ENCODE results near the gene LAMA2. TPM values are rescaled to one million over a fixed set of nuclear protein-coding genes. Genes with fewer than 3 reads are reported as not detected.

Gene LAMA2
- polyA plus RNA-seq, 1 of the 3 experiments (the other 2 are of a cell fraction) = 0.92 TPM

DNA sequence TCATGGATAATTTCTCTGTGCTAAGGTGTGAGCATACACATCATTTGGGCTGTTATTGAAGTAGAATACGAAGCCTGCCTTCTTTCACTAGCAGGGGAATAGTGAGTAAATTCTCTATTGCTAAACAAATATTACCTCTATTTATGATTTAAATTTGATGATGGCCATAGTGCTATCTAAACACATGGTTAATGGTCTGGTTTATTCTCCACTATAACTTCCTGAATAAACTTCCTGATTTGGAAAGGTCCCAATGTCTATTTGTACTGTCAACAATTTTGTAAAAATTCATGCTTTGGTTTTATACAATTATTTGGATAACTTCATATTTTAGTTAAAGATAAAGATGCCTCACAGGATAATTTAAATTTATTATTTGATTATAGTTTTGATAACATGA is 426.2 kb downstream of the LAMA2 start:
- ChIA-PET CTCF (no interaction called here), POLR2A (no interaction called here)
- Histone ChIP-seq H3F3A (replicated peaks; ENCODE audit: insufficient read depth) (no peaks in the 10 kb centered on the region), H3K27ac (ENCODE audit: low read depth in 2 of 2, low read length in 1 of 2) (no peak overlapping the region), H3K27me3 (ENCODE audit: insufficient read depth) (no peaks in the 10 kb centered on the region; the same call in 1 of the 2 replicates), H4K20me1 (ENCODE audit: insufficient read depth) (no peaks in the 10 kb centered on the region), H2AFZ (ENCODE audit: low read depth) (no peak overlapping the region), H3K36me3 (replicated peaks in 1 of 2; ENCODE audit: control insufficient read depth in 1 of 2, insufficient read depth in 2 of 2, low read length in 1 of 2) (no peaks in the 10 kb centered on the region), H3K4me3 (ENCODE audit: low read depth in 2 of 2, low read length in 1 of 2) (no peak overlapping the region), H3K9ac (no peak overlapping the region), H3K9me2 (no peaks in the 10 kb centered on the region), H3K79me2 (ENCODE audit: insufficient read depth) (no peaks in the 10 kb centered on the region), H3K9me3 (no peaks in the 10 kb centered on the region), H3K4me1 (ENCODE audit: control insufficient read depth in 1 of 2, insufficient read depth in 2 of 2, low read depth in 1 of 2, low read length in 1 of 2) (no peaks in the 10 kb centered on the region; a peak in 1 of 4 replicates), H3K4me2 (no peak overlapping the region)
- DNase-seq = no peak
- no peak for TF ChIP-seq CHD2 (IDR thresholded peaks at IDR 0.05; ENCODE audit: low read length, partially characterized antibody)
- TF ChIP-seq GATA2 (CRISPR knock-in tag; IDR thresholded peaks at IDR 0.05) = no peak
- TF ChIP-seq MXI1 (IDR thresholded peaks at IDR 0.05; ENCODE audit: low read depth, low read length) = no peak
- TF ChIP-seq NFIC (IDR thresholded peaks at IDR 0.05; ENCODE audit: borderline replicate concordance) = no peak
- TF ChIP-seq GABPA (IDR thresholded peaks at IDR 0.05; ENCODE audit: low read depth) = no peak
- TF ChIP-seq RFX5 (IDR thresholded peaks at IDR 0.05; ENCODE audit: low read length) = no peak
- TF ChIP-seq SMC3 (IDR thresholded peaks at IDR 0.05; ENCODE audit: low read depth, low read length) = no peak
- no peak for TF ChIP-seq RXRA (IDR thresholded peaks at IDR 0.05; ENCODE audit: borderline replicate concordance, low read depth)
- TF ChIP-seq FOXJ3 (CRISPR knock-in tag; IDR thresholded peaks at IDR 0.05) = no peak
- TF ChIP-seq SIN3A (IDR thresholded peaks at IDR 0.05; ENCODE audit: borderline replicate concordance, low read depth, low read length) = no peak
- no peak for TF ChIP-seq TEAD4 (IDR thresholded peaks at IDR 0.05; ENCODE audit: borderline replicate concordance, insufficient read depth)
- no peak for TF ChIP-seq JUND (IDR thresholded peaks at IDR 0.05)
- TF ChIP-seq REST (IDR thresholded peaks at IDR 0.05; ENCODE audit: low read depth, low read length) = no peak
- no peak for TF ChIP-seq FOSL2 (IDR thresholded peaks at IDR 0.05; ENCODE audit: borderline replicate concordance, low read depth)
- 11% methylated on average over 1 of the region's 1 CpG for WGBS (ENCODE audit: low lambda C conversion rate)

DNA sequence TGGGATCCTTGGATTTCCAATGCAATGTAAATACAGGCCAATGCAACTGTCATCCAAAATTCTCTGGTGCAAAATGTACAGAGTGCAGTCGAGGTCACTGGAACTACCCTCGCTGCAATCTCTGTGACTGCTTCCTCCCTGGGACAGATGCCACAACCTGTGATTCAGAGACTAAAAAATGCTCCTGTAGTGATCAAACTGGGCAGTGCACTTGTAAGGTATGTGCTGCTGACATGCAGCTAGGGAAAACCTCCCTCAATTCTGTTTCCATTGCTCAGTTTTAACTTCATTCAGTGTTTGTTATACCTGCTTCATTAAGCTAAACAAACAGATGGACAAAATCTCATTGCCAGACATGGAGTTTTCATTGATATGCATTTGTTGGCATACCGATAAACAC is 429.9 kb downstream of the LAMA2 start:
- no peak overlapping the region for H2AFZ ChIP-seq (ENCODE audit: low read depth)
- CTCF ChIA-PET = no interaction called here
- H3K27ac ChIP-seq (ENCODE audit: low read depth in 2 of 2, low read length in 1 of 2) = no peak overlapping the region
- no peaks in the 10 kb centered on the region; the same call in 1 of the 2 replicates for H3K27me3 ChIP-seq (ENCODE audit: insufficient read depth)
- H3K4me3 ChIP-seq (ENCODE audit: low read depth in 2 of 2, low read length in 1 of 2) = no peak overlapping the region
- no peaks in the 10 kb centered on the region; a peak in 1 of 4 replicates for H3K4me1 ChIP-seq (ENCODE audit: control insufficient read depth in 1 of 2, insufficient read depth in 2 of 2, low read depth in 1 of 2, low read length in 1 of 2)
- WGBS (ENCODE audit: low lambda C conversion rate) = 34% methylated on average over 2 of the region's 3 CpGs
- no peaks in the 10 kb centered on the region for H3K36me3 ChIP-seq (replicated peaks in 1 of 2; ENCODE audit: control insufficient read depth in 1 of 2, insufficient read depth in 2 of 2, low read length in 1 of 2)
- no peak for DNase-seq
- H3K79me2 ChIP-seq (ENCODE audit: insufficient read depth) = no peaks in the 10 kb centered on the region
- no peaks in the 10 kb centered on the region for H3K9me3 ChIP-seq
- no peak overlapping the region for H3K4me2 ChIP-seq
- no peaks in the 10 kb centered on the region for H4K20me1 ChIP-seq (ENCODE audit: insufficient read depth)
- no peak overlapping the region for H3K9ac ChIP-seq
- POLR2A ChIA-PET = no interaction called here
- no peaks in the 10 kb centered on the region for H3K9me2 ChIP-seq
- TF ChIP-seq SIN3A (IDR thresholded peaks at IDR 0.05; ENCODE audit: borderline replicate concordance, low read depth, low read length) (no peak), ELF1 (IDR thresholded peaks at IDR 0.05) (no peak), GATA2 (CRISPR knock-in tag; IDR thresholded peaks at IDR 0.05) (no peak), TCF12 (IDR thresholded peaks at IDR 0.05) (0 out of 2 replicates have a peak, but pooled peaks have one; percentile 29), USF2 (IDR thresholded peaks at IDR 0.05; ENCODE audit: borderline replicate concordance, low read depth, low read length) (no peak), JUND (IDR thresholded peaks at IDR 0.05) (no peak), MAX (IDR thresholded peaks at IDR 0.05; ENCODE audit: low read depth) (no peak), MXI1 (IDR thresholded peaks at IDR 0.05; ENCODE audit: low read depth, low read length) (no peak), RXRA (IDR thresholded peaks at IDR 0.05; ENCODE audit: borderline replicate concordance, low read depth) (peak; percentile 13; the same call in 1 of the 2 replicates), POLR2AphosphoS5 (IDR thresholded peaks at IDR 0.05; ENCODE audit: low read depth, low read length) (no peak), RCOR1 (IDR thresholded peaks at IDR 0.05; ENCODE audit: low read length) (no peak), EP300 (IDR thresholded peaks at IDR 0.05; ENCODE audit: borderline replicate concordance in 1 of 2, low read depth in 1 of 2, low read length in 1 of 2) (peak in 1 of 2 experiments; percentile 17; a peak in 1 of 4 replicates), GABPA (IDR thresholded peaks at IDR 0.05; ENCODE audit: low read depth) (no peak), PBX3 (IDR thresholded peaks at IDR 0.05) (no peak), RFX5 (IDR thresholded peaks at IDR 0.05; ENCODE audit: low read length) (no peak)
- TF ChIP-seq, protein P1, sequence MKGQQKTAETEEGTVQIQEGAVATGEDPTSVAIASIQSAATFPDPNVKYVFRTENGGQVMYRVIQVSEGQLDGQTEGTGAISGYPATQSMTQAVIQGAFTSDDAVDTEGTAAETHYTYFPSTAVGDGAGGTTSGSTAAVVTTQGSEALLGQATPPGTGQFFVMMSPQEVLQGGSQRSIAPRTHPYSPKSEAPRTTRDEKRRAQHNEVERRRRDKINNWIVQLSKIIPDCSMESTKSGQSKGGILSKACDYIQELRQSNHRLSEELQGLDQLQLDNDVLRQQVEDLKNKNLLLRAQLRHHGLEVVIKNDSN (IDR thresholded peaks at IDR 0.05; ENCODE audit: borderline replicate concordance, low read depth) = no peak
- H3F3A ChIP-seq (replicated peaks; ENCODE audit: insufficient read depth) = no peaks in the 10 kb centered on the region

Measured in SK-N-SH (cell line).